Stimulated activated CD4-positive, alpha-beta T cell treated with anti-CD3 and anti-CD28 coated beads, Interleukin-1b, Interleukin-23, amount 100 ng/mL, for 48 hours (primary cell): Measurements from ENCODE around the gene PRRC1.

Experiments used
- DNase-seq: peaks from one replicate; pipeline ENCODE4 v3.0.0-alpha.2; 2020

Gene PRRC1

DNA sequence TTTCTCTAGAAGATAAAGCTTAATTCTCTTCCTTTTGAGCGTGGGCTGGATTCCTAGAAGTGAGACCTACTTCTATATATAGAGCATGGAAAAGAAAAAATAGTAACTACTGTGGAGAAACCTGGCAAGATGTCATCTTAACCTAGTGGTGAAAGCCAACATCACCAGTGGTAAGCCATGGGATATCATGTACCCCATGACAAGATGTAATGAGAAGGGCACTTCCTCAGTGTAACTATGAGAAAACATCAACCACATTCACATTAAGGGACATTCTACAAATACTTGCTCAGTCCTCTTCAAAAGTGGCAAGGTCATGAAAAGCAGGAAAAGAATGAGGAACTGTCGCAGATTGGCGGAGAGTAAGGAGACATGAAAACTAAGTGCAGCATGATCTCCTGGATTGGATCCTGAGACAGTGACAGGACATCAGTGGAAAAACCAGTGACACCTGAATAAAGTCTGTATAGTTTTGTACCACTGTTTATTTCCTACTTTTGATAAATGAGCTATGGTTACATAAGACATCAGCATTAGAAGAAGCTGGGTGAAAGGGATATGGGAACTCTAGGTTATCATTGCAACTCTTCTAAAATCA is 65.4 kb downstream of the PRRC1 start:
- no peak for DNase-seq

DNA sequence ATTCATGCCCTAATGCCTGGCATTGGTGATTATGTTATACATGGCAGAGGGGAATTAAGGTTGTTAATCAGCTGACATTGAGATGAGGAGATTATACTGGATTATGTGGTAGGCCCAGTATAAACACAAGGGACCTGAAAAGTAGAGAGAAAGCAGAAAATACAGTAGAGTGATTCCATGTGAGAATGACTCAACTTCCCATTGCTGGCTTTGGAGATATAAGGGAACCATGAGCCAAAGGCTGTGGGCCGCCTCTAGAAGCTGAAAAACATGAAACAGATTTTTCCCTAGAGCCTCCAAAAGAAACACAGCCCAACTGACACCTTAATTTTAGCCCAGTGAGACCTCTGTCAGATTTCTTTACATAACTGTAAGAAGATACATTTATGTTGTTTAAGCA is 66.4 kb downstream of the PRRC1 start:
- DNase-seq: no peak

DNA sequence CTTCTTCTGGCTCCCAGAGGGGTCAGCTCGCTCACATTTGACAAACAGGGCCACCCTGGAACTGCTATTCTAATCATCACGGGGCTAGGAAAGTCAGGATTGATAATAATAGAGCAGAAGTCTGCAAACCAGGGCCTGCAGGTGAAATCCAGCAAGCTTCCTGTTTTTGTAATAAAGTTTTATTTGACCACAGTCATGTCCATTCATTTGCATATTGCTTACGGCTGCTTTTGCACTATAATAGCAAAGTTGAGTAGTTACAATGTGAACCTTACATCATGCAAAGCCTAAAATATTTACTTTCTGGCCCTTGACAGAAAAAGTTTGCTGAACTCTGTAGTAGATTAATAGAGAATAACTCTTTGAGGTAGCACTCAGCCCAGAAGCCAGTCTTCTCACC is 68.2 kb downstream of the PRRC1 start:
- DNase-seq: no peak

DNA sequence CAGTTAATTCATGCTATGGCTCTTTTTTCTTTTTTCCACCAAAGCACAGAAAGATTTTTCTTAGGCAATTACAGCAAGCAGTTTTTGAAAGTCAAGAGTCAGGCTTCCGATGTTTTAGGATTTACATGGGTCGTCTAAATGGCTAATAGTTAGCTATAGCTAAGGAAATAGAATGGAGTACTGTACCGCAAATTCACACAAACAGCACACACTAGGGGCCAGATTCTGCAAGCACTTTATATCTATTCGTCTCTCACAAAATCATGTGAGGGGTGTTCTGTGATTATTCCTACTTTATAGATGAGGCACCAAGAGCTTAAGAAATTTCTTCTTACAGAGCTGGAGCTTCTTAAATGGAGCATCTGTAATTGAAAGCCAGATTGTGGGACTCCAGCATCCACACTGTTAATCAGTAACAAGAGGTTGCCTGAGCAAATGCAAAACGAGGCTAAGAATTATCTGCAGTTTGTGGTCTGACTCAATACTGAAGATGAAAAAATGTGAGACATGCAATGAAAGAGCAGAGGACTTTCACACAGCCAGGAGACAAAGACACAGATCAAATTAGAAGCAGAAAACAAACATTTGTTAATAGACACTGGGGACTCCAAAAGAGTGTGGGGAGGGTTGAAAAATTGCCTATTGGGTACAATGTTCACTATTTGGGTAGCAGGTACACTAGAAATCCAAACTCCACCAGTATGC is 68.8 kb downstream of the PRRC1 start:
- DNase-seq: no peak

DNA sequence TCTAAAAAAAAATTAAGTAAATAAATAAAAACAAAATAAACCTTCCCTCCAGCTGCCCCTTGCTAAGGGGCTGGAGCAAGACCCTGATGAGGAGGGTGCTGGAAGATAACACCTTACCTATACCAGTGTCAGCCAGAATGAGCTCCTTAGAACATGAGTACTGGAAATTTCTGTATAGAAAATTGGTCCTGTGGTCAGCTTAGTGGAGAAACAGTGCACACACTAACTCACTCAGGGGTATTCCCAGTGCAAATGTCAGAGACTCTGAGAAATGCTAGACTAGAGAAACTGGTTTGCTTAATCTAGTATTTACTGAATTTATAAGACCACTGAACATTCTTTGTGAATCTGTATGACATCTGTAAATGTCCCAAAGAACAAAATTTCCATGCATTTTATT is 69.4 kb downstream of the PRRC1 start:
- no peak for DNase-seq

DNA sequence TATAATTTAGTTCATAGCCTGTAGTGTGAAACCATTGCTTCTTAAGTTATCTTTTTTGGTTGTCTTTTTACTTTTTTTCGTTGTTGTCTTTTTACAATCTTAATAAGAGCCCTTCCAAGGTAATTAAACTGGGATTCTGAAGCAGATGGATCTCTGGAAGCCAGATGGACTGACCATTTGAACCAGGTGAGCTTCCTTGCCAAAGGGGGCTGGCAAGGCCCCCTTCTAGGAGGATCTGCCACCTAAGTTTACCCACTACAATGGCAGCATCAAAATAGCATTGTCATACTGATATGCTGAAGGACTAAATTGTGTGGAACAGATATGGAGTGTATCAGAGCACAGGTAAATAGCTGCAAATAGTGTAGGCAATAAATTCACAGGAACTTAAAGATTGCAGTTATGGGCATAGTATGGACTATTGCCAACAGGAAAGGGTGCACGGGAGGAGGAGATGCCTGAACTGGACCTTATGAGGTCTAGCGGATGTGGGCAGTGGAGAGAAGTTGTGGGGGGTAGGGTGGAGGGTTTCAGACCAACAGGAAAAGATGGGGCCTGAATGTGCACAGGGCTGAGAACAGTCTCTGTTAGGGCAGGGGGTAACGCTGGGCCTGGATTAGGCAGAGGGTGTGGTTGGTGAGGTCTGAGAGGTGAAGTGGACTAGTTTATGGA is 69.9 kb downstream of the PRRC1 start:
- no peak for DNase-seq

DNA sequence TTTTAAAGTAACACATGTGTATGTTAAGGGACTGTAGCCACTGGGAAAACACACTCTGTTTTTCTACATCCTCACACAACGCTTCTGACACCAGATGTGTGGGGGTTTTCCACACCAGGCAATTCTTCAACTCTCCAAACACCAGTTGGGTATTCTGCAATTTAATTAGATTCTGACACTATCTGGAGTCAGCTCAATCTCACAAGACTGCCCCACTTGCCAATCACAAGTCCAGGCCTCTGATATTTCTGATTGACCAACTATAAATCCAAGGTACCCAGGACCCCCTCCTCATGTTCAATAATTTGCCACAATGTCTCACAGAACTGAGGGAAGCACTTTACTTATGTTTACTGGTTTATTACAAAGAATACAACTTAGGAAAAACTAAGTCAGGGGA is 70.9 kb downstream of the PRRC1 start:
- no peak for DNase-seq

DNA sequence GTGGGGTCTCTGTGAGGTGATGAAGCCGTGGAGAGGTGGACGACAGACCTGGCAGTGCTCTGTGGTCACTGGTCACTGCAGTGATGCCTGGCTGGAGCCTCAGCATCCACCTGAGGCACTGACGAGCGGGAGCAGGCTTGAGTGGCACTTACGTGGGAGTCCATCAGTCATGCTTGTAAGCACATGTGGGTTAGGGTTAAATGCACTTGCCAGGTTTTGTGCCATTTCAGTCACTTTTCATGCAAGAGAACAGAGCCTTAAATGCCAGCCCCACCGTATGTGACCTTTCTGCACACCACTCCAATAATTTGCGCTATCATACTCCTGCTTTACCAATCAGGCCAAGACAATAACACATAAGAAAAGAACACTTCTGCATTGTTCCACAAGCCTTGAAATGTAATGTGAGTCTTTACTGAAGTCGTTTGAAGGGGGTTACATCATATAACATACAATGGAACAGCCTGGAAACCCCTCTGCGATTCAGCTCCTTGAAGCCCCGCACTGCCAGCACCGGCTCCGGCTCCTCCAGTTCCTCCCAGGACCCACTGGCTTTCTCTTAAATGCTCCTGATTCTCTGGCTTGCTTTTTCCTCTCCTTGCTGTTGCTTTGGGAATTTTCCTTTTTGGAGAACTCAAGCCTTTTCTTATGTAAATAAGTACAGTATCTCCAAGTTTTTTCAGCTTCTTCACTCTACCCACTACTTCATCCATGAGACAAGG is 72.0 kb downstream of the PRRC1 start:
- no peak for DNase-seq

DNA sequence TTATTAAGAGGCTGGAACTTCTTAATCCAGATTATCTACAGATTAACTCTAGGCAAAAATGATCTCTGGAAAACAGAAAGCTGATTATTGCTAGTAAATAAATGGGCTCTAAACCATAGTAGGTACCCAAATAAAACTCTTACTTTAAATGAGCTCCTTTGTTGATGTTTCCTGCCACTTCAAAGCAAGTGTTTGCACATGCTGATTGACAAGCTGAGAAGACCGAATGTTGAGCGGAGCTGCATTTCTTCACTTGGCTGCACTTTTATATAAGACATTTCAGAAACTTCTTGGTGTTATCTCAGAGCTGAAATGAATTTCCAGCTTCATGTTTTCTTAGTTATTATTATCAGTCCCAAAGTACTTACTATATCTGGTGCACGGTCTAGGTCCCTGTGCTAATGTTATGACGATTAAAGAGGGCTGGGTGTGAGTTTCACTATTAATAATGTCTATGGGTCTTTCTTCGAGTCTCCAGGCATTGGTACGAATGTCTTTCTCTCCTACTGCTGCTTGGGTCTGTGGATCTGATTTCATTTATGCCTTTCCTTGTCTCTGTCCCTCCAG is 72.8 kb downstream of the PRRC1 start:
- no peak for DNase-seq

DNA sequence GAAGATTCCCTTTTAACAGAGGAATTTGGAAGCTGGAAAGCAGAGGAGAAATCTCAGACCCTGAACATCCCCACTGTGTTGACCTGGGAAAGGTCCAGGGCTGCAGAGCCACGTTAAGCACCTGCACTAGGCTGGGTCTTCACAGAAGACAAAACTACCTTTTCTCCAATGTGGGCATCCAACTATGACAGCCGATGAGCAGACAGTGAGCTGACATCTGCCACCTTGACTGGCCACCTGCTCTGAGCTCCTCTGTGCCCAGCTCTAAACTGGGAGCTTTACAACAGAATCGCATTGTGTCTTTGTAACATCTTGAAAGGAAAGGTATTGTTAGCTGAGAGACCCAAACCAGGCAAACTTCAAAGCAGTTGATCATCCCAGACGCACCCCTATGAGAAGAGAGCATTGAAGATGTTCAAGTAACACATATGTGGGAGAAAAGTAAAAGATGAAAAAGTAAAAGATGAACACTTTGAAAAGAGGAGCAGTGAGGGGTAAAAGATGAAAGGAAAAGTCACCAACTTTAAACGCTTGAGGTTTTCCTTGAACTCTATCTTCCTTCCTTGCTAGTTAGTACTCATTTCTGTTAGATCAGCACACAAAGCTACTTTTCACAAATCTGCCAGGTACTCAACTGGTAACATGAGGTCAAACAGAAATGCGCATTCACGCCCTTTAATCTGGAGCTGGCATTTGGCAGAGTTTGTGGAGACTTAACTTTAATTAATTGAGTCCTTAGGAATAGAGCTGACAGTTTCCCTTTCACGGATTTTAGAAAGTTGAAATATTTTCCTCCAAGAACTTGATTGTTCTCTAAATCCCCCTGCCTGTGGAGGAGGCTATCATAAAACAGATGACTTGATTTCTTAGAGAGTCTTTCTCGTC is 78.3 kb downstream of the PRRC1 start:
- DNase-seq: no peak

DNA sequence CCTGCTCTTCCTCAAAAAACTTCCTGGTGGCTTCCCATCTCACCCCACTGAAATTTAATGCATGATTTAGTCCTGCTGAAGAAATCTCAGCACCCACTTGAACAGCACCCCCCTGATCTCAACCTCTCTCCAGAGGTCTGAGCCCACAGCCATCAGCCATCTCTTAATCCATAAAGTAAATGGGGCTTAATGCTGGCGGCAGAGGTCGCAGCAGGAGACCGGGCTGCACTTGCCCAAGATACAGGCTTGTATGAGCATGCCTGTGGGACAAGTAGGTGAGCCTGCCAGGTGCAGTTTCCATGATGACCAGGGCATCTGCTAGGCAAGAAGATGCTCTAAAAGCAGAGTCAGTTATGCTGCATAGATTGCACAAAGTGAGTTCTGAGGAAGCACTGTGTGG is 79.1 kb downstream of the PRRC1 start:
- no peak for DNase-seq

DNA sequence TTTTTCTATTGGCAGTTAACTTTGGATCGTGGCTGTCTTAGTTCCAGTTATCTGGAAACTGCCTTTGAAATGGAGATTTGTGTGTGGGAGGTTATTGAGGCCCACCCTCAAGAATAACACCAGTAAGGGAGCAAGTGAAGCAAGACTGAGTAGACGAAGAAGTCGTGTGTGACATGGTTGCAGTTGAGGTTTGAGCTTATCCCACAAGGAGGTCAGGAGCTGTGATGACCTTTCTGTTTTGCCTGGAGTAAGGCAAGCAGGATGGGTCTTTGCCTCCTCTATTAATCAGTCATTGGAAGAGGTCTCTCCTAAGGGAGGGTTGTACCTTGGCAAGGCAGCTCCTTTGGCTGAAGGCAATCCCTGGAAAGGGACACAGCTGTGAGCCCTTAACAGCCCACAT is 81.9 kb downstream of the PRRC1 start:
- no peak for DNase-seq

DNA sequence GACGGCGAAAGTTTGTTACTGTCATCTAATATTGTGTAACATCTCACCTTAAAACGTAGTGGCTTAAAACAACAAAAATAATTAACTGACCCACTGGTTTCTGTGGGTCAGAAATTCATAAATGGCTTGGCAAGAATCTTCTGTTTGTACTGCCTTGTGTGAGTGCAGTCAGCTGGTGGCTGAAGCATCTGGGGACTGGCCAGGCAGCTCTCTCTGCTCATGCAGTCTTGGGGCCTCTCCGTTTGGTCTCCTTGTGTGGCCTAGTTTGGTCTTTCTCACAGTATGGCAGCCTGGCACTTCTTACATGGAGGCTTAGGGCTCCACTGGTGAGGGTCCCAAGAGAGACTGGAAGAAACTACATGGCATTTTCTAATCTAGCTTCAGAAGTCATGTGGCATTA is 82.4 kb downstream of the PRRC1 start:
- no peak for DNase-seq

DNA sequence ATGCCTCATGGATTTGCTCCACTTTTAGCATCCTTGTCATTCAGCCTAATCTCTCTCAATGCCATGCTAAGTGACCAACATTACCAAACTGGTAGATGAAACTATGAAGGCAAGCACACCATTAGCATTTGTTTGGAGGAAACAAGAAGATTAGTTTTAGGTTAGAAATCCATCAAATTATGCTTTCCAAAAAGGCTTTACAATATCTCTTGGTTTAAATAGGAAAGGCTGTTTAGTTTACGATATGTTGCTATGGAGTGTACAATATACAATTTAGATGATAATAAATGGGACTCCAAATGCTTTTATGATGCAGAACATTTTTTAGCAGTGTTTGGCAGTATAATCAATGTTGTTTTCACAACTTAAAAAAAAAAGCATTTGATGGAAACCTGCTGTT is 83.7 kb downstream of the PRRC1 start:
- no peak for DNase-seq

DNA sequence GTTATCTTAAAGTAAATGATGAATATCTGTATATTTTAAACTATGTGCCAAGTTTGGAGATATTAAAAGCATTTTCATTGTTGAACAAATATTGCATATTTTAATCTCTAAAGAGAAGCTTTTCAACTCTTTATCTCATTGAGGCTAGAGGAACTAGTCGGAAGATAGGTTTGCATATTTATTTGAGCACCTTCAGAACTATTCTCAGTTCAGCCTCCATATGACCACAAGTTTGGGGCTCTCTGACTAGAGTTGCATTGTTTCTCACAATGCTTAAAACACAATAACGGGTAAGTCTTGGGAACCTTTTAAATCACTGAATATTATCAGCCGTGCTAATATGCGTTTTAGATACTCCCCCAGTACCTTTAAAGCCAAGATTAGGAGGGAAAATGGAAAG is 84.2 kb downstream of the PRRC1 start:
- no peak for DNase-seq

DNA sequence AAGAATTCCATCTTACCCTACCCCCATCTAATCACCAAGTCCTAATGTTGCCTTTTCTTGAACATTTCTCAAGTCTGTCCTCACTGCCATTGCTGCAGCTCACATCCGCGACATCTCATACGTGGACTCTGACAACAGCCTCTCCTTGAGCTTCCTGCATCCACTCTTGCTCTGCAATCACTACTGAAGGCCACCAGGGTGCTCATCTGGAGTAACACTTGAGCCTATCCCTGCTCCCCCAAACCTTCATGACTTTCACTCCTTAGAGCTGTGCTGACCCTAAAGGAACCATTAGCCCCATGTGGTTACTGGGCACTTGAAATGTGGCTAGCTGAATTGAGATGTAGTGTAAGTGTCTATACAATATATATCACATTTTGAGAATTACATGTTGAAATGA is 85.0 kb downstream of the PRRC1 start:
- no peak for DNase-seq

DNA sequence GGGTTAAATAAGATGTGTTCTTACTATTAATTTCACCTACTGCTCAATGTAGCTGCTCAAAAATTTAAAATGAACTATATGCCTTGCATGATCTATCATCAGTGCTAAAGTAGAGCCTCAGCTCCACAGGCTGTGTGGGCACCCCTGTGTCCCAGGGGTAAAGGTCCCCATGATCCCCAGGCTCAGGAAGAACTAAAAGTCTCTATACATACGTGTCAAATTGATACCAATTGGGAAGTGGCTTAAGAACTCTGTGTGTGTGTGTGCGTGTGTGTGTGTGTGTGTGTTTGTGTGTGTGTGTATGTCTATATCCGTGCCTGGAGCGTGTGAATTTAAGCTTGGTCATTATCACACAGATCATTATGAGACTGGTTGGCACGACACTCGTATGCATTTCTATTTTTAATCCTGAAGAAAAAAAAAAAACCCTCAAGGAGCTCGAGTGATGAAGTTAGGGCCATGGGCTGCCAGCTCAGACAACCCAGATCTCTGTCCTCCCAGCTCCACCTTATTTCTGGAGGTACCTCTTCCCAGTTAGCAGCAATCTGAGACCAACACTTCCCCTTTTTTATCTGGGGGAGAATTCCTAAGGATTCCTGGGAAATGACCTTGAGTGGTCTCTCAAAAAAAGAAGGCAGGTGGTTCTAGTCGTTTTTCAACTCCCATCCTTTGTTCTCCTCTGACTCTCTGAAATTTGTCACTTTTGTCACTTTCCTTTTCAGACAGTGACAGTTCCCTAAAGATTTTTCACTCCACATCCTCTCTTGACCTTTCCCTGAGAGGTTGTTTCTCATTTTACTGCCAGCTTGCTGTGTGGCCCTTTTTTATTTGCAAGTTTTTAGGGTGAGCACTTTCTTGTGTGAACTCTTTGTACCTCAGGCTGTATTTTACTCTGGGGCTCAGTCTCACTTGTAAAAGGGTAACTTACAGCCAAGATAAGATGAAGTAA is 85.7 kb downstream of the PRRC1 start:
- DNase-seq: no peak
